GM19099 (cell line): ENCODE measurements around the gene AP5Z1.

Source experiments
- POLR2A ChIP-seq: IDR thresholded peaks from 3 replicates; pipeline ENCODE4 v1.6.1; 2011; ENCODE audit warnings: low read depth; ENCODE audit not compliant: insufficient read length; ENCODE audit errors: extremely low read depth

Gene AP5Z1

GRCh38 chr7:4789194-4790077, 14.0 kb downstream of the AP5Z1 start:
- no peak for TF ChIP-seq POLR2A

GRCh38 chr7:4790078-4790465, 14.6 kb downstream of the AP5Z1 start:
- no peak for TF ChIP-seq POLR2A

GRCh38 chr7:4790516-4790991, 15.1 kb downstream of the AP5Z1 start:
- TF ChIP-seq POLR2A: no peak

GRCh38 chr7:4791101-4791737, 15.8 kb downstream of the AP5Z1 start:
- TF ChIP-seq POLR2A: no peak

GRCh38 chr7:4791738-4792536, 16.5 kb downstream of the AP5Z1 start:
- no peak for TF ChIP-seq POLR2A

GRCh38 chr7:4792537-4793126, 17.2 kb downstream of the AP5Z1 start:
- TF ChIP-seq POLR2A: no peak

GRCh38 chr7:4794591-4795350, 19.3 kb downstream of the AP5Z1 start:
- no peak for TF ChIP-seq POLR2A

GRCh38 chr7:4796453-4796852, 21.0 kb downstream of the AP5Z1 start:
- TF ChIP-seq POLR2A: no peak

GRCh38 chr7:4797858-4798705, 22.7 kb downstream of the AP5Z1 start:
- no peak for TF ChIP-seq POLR2A

- TF ChIP-seq POLR2A: no peak
These were observed 23.3 kb downstream of the AP5Z1 start for GRCh38 chr7:4798706-4799235.

- no peak for TF ChIP-seq POLR2A
These were observed 24.3 kb downstream of the AP5Z1 start for GRCh38 chr7:4799508-4800268.

- no peak for TF ChIP-seq POLR2A
These were observed 25.1 kb downstream of the AP5Z1 start for GRCh38 chr7:4800487-4800886.

- no peak for TF ChIP-seq POLR2A
These were observed 25.8 kb downstream of the AP5Z1 start for GRCh38 chr7:4800926-4801838.
